ENCODE data around the gene IFI6.
"Not testable (repeated sequence)": the region's sequence is repeated elsewhere in the genome, so short reads cannot be mapped to it uniquely, and the experiment has no call there.

IFI6 gene

GRCh38 chr1:27630859-27631491 lies 41.0 kb downstream of the IFI6 start:
- TF ChIP-seq CTCF (conservative IDR thresholded peaks at IDR 0.05; ENCODE audit: low read depth), result no peak
- DNase-seq (ENCODE audit: low spot score), result no peak
- H3K27ac ChIP-seq, result no peak overlapping the region; the same call in 1 of the 2 replicates
- POLR2A ChIA-PET (ENCODE audit: low non-redundant PET), result no interaction called here
- CTCF ChIA-PET, result interaction anchor here (0.7 kb wide), 1 partner anchor 536 kb away, joined by 3 read pairs; no protein-coding TSS in a partner anchor

- ChIA-PET POLR2A (ENCODE audit: low non-redundant PET) (no interaction called here), CTCF (interaction anchor here (0.5 to 1.0 kb wide), 2 partner anchors 21 to 322 kb away, joined by 4 read pairs; no protein-coding TSS in a partner anchor)
- DNase-seq (ENCODE audit: low spot score), result no peak
- no peak overlapping the region for H3K27ac ChIP-seq
- TF ChIP-seq CTCF (conservative IDR thresholded peaks at IDR 0.05; ENCODE audit: low read depth), result no peak
Measured at GRCh38 chr1:27628712-27629111, 43.3 kb downstream of the IFI6 start.

- ChIA-PET POLR2A (ENCODE audit: low non-redundant PET) (interaction anchor here (0.7 kb wide), 1 partner anchor 79 kb away, joined by 3 read pairs; no protein-coding TSS in a partner anchor), CTCF (interaction anchor here (0.6 to 0.8 kb wide), 3 partner anchors 31 to 76 kb away, joined by 3 to 6 read pairs (median 3); no protein-coding TSS in a partner anchor)
- DNase-seq (ENCODE audit: low spot score); H3K27ac ChIP-seq: not testable (repeated sequence)
Measured at GRCh38 chr1:27627733-27628132, 44.3 kb downstream of the IFI6 start.

- ChIA-PET CTCF (interaction anchor here (0.6 to 0.7 kb wide), 2 partner anchors 11 to 13 kb away, joined by 3 to 5 read pairs; no protein-coding TSS in a partner anchor), POLR2A (ENCODE audit: low non-redundant PET) (no interaction called here)
- H3K27ac ChIP-seq, result no peak overlapping the region
- no peak for DNase-seq (ENCODE audit: low spot score)
- no peak for TF ChIP-seq CTCF (conservative IDR thresholded peaks at IDR 0.05; ENCODE audit: low read depth)
Measured at GRCh38 chr1:27627061-27627460, 44.9 kb downstream of the IFI6 start.

GRCh38 chr1:27626031-27626935 lies 45.7 kb downstream of the IFI6 start:
- CTCF ChIA-PET, result interaction anchor here (0.6 to 0.7 kb wide), 2 partner anchors 12 kb away, joined by 3 to 5 read pairs; no protein-coding TSS in a partner anchor
- DNase-seq (ENCODE audit: low spot score), result no peak
- TF ChIP-seq CTCF (conservative IDR thresholded peaks at IDR 0.05; ENCODE audit: low read depth), result no peak
- peak overlapping the region; percentile 51; the same call in 1 of the 2 replicates for H3K27ac ChIP-seq
- POLR2A ChIA-PET (ENCODE audit: low non-redundant PET), result no interaction called here

GRCh38 chr1:27624467-27625178 lies 47.4 kb downstream of the IFI6 start:
- no peak for DNase-seq (ENCODE audit: low spot score)
- ChIA-PET POLR2A (ENCODE audit: low non-redundant PET) (no interaction called here), CTCF (no interaction called here)
- TF ChIP-seq CTCF (conservative IDR thresholded peaks at IDR 0.05; ENCODE audit: low read depth), result no peak
- H3K27ac ChIP-seq, result peak overlapping the region; percentile 51
